LNCAP (cell line): ENCODE data around the gene COL13A1.

ENCODE experiments used
- TF ChIP-seq, protein P1 (sequence below): fragments of 450-650 bp; IDR thresholded peaks from 2 replicates; pipeline ENCODE4 v1.5.1; 2017; ENCODE audit warnings: mild to moderate bottlenecking

COL13A1 gene

DNA sequence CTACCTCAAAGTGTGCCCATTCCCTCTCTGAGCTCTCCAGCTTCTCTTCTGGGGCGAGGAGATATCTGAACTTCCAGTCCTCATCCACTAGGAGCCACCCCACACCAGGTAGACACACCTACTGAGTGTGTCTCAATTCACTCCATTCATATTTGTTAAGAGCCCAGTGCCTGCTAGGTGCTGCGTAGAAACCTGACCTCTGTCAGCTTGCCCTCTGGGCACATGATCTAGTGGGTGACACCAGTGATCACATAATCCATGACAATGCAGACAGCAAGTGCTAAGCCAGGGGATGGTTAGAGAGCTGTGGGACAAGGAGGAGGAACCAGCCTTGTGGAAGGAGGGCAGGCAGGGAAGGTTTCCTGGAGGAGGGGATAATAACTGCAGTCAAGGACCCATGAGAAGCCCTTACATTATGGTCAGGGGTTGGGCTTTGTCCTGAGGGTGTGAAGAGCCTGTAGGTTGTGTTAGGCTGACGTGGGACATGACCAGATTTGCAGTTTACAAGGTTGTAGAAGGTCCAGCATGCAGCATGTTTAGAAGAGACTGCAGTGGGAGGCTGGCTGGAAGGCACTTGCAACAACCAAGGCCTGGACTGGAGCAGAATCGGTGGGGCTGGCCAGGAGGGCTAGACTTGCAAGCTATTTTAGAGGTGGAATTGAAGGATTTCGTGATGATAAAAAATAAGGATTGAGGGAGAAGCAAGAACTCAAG is 81.8 kb downstream of the COL13A1 start:
- TF ChIP-seq, protein P1, sequence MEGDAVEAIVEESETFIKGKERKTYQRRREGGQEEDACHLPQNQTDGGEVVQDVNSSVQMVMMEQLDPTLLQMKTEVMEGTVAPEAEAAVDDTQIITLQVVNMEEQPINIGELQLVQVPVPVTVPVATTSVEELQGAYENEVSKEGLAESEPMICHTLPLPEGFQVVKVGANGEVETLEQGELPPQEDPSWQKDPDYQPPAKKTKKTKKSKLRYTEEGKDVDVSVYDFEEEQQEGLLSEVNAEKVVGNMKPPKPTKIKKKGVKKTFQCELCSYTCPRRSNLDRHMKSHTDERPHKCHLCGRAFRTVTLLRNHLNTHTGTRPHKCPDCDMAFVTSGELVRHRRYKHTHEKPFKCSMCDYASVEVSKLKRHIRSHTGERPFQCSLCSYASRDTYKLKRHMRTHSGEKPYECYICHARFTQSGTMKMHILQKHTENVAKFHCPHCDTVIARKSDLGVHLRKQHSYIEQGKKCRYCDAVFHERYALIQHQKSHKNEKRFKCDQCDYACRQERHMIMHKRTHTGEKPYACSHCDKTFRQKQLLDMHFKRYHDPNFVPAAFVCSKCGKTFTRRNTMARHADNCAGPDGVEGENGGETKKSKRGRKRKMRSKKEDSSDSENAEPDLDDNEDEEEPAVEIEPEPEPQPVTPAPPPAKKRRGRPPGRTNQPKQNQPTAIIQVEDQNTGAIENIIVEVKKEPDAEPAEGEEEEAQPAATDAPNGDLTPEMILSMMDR: 0 out of 2 replicates have a peak, but pooled peaks have one; percentile 31

DNA sequence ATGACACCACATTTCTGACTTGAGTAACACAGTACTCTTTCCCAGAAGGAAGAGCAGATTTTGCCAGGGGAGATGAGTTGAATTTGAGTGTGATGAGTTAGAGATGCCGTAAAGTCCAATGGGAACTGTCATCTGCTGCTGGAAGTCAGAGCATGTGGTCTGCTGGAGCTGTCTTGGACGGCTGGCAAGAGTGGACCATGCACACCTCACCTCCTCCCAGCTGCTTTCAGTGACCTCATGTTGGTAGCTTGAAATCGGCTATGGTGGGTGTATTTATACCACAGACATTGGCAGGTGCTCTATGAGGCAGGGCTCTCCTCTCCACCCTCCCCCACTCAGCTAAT is 82.3 kb downstream of the COL13A1 start:
- TF ChIP-seq, protein P1: no peak

DNA sequence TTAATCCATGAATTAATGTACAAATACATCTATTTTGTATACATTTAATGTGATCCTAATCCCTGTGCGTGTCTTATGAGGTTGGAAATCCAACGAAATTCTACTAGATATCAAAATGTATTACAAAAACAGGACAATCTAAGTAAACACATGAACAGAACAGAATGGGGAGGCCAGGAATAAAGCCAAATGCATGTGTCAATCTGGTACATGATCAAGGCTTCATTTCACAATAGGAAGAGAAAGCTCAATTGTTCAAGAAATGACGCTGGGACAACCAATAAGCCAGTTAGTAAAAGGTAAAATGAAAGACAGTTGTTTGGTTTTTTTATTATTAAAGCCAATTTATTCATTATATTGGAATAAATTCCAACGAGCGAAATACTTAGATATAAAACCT is 83.0 kb downstream of the COL13A1 start:
- TF ChIP-seq, protein P1: no peak

DNA sequence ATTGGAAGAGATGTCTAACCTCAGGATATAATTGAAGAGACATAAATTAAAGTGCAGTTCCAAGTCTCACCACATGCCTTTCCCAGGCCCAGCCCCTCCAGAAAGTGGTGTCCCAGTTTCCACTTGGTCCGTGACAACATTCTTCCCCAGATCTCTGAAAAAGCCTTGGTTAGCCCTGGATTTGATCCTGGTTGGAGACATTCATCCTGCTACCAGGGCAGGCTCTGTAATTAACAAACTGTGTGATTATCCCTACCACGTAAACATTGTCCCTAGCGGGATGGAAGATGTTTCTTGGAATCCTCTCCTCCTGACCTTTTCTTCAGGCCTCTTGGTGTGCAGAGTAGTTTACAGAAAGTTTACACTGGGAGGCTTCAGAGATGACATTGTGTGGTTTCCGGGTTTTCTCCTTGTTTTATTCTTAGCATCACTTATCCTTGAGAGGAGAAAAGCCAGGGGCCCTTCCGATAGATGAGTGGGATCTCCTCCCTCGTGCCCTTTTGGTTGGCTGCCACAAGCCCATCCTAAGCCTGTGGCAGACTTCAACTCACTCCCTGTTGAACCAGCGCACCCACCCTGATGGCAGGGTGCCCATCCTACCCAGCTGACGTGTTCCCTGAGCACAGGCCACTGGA is 83.8 kb downstream of the COL13A1 start:
- TF ChIP-seq, protein P1: peak; percentile 42

DNA sequence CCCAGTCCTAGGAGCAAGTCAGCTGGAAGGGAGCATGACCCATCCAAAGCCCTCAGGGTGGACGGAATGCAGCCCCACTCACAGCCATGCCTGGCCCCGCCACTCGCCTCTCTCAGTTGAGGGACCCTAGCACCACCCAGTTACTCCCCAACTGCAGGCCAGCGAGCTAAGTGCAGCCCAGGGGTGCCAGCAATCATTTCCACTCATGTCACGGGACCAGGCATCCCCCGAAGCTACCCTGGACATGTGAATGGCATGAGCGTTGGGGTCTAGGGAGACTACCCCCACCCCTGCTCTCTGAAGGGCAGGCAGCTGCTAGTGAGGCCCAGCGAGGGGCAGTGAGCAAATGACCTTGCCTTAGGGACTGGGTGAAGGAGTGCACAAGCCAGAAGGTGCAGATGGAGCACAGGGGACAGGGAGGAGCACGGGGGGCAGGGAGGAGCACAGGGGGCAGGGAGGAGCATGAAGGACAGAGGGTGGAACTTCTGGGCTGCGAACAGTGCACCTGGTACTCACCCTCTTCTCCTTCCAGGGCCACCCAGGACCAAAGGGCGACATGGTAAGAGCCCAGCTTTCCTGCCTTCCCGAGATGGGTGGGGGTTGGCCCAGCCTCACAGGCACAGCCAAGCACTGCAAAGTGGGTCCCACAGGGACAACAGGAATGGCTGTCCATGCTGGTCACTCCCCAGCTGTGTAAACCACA is 87.3 kb downstream of the COL13A1 start:
- TF ChIP-seq, protein P1: no peak

DNA sequence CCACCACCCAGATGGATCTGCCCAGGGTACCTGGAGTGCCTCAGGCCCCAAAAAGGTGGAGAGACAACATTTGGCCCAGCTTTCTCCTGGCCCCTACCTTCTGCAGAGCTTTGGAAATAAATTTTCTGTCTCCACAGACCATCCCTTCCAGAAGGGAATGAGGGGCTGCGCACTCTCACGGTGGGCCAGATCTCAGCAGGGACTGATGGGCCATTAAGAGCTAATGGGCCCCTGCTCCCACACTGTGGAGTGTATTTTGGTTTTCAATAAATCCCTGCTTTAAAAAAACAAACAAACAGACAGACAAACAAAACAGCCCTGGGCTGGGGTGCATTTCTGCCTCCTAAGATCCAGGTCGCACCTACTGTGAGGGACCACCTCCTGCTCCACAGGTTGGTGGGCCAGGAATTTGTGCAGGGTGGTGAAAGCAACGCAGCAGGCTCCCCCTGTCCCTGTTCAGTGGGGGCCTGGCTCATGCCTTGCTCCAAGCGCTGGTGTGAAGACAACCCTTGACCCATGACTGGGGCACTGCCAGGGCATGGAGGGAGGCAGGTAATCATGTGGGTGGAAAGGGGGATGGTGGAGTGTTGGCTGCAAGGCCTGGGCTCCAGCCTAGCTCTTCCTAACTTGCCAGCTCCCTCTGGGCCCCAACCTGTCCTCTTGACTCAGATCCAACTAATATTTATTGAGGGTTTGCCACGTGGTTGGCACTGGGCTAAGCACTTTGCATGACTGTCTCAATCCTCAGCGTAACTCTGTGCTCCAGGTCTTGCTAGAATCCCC is 88.5 kb downstream of the COL13A1 start:
- TF ChIP-seq, protein P1: no peak

DNA sequence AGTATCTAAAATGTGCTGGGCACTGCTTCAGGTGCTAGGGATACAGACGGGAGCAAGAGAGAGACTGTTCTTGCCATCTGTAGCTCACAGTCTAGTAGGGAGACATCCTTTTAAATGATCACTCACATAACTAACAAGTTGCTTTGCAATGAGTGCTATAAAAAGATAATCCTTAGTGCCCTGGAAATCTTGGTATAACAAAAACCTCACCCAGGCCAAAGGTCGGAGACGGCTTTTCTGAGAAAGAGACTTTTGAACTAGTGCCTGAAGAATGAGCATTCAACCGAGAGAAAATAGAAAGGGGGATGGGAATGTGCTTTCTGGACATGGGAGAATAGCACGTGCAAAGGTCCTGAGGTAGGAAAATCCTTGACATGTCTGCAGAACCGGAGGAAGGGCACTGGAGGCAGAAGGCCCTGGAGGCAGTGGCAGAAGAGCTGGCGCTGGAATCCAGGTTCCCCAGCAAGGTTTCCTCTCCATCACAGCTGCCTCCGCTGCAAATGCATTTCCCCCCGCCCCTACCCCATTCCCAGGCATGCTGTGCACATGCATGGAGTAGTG is 89.4 kb downstream of the COL13A1 start:
- TF ChIP-seq, protein P1: no peak
